ENCODE data around the gene USP37.

The USP37 gene

DNA sequence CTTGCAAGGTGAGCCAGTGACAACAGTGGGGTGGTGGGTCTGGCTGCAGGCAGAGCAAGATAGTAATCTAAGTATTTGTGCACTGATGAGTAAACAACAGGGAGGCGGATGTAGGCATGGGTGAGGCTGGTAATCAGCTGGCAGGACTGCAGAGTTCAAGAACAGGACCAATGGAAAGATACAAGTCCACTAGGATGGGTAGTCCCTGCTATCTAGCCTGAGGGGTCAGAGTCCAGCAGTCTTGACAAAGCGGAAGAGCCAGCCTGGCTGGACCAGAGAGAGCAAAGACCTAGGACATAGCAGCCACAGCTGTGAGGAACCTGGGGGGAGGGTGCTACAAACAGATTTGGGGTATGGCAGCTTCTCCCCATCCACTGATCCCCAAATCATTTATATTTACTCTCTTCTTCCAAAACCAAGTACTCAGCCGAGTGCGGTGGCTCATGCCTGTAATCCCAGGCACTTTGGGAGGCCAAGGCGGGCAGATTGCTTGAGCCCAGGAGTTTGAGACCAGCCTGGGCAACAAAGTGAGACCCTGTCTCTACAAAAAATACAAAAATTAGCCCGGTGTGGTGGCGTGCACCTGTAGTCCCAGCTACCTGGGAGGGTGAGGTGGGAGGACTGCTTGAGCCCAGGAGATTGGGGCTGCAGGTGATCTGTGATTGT, 123.3 kb downstream of the USP37 start:
- in situ Hi-C loops (cut with HindIII; ENCODE audit: low pct_ligation_motif_present, low pct_unique_long_range_greater_than_20kb, low sequenced_read_pairs) = no loop called here
- DNase-seq = no peak

DNA sequence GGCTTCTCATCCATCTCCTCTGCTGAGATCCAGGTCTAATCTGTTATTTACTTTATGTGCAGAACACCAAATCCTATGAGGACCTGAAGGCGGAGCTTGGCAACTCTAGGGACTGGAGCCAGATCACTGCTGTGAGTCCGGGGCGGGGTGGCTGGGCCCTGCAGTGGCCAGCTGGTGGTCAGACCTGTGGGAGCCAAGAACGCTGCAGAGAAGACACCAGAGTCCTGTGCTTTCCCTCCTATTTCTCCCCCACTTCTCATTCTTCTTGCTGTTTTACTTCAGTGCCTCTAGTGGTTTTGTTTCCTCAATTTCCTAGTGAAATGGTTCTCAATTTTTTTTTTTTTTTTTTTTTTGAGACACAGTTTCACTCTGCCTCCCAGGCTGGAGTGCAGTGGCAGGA, 129.6 kb downstream of the USP37 start:
- no peak for DNase-seq
- in situ Hi-C loops (cut with HindIII; ENCODE audit: low pct_ligation_motif_present, low pct_unique_long_range_greater_than_20kb, low sequenced_read_pairs) = no loop called here

DNA sequence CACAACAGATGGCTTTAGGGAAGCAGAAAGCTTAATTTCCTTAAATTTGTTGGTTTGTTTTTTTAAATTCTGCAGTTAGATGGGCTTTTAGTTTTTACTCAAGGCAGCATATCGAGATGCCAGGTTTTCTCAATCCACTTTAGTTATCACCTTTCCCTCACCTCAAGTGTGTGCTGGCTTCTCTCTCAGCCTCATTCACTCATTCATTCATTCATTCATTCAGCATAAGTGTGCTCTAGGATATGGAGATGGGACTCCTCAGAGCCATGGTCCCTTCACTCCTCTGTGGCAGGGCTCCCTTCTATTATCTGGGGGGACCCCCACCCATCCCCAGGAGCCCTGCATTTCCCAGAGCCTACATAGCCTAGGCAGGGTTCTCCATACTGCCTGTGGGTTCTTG, 130.2 kb downstream of the USP37 start:
- DNase-seq = no peak
- in situ Hi-C loops (cut with HindIII; ENCODE audit: low pct_ligation_motif_present, low pct_unique_long_range_greater_than_20kb, low sequenced_read_pairs) = no loop called here

DNA sequence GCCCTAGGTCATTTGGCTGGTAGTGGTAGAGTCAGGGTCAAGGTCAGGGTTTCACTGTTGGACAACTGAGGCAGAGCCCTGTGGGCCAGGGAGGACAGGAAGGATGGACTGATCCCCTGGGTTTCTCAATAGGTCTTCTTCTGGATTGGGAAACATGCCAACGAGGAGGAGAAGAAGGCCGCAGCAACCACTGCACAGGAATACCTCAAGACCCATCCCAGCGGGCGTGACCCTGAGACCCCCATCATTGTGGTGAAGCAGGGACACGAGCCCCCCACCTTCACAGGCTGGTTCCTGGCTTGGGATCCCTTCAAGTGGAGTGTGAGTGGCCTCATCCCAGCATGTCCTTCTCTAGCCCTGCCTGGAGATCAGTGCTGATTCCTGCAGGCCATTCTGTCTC, 131.2 kb downstream of the USP37 start:
- no peak for DNase-seq
- in situ Hi-C loops (cut with HindIII; ENCODE audit: low pct_ligation_motif_present, low pct_unique_long_range_greater_than_20kb, low sequenced_read_pairs) = no loop called here

DNA sequence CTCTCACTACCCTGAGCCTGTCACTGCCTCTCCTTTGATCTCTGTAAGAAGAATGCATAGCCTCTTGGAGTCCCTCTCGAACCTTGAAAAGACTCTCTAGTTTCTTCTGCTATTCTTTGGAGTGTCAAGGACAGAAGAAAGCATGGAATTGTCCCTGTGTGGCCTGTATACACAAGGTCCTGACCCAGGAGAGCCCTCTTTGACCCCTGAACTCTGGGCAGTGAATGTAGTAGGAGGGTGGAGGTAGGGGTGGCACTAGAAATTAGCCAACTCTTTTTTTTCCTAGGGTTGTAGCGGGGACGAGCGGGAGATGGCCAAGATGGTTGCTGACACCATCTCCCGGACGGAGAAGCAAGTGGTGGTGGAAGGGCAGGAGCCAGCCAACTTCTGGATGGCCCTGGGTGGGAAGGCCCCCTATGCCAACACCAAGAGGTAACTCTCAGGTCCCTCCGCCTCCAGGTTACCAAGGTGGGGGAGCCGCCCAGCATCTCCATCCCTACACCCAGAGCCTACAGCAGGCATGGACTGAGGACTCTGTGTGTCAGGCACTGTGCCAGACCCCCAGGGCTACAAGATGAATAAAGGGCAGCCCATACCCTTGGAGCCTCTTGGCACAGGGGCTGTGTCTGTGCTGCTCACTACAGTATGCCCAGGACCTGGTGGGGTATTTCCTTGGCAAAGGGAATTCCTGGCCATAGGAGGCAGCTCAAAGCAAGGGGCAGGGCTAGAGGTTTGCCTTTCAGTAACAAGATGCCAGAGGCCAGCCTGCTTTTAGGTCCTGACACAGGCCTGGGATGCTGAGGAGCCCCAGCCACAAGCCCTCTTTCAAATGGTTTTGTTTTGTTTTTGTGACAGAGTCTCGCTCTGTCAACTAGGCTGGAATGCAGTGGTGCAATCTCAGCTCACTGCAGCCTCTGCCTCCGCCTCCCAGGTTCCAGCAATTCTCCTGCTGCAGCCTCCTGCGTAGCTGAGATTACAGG, 132.9 kb downstream of the USP37 start:
- in situ Hi-C loops (cut with HindIII; ENCODE audit: low pct_ligation_motif_present, low pct_unique_long_range_greater_than_20kb, low sequenced_read_pairs) = no loop called here
- no peak for DNase-seq

DNA sequence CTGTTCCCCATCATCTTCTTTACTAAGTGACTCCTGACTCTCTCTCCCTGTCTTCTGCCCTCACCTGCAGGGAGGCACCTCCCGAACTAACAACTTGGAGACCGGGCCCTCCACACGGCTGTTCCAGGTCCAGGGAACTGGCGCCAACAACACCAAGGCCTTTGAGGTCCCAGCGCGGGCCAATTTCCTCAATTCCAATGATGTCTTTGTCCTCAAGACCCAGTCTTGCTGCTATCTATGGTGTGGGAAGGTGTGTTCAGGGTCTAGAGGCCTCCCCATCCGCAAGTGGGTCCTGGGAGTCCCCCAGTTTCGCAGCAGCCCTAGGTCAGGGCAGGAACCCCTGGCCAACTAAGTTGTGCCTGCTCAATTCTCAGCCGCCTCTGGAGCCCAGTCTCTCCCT, 133.7 kb downstream of the USP37 start:
- no peak for DNase-seq
- in situ Hi-C loops (cut with HindIII; ENCODE audit: low pct_ligation_motif_present, low pct_unique_long_range_greater_than_20kb, low sequenced_read_pairs) = no loop called here

DNA sequence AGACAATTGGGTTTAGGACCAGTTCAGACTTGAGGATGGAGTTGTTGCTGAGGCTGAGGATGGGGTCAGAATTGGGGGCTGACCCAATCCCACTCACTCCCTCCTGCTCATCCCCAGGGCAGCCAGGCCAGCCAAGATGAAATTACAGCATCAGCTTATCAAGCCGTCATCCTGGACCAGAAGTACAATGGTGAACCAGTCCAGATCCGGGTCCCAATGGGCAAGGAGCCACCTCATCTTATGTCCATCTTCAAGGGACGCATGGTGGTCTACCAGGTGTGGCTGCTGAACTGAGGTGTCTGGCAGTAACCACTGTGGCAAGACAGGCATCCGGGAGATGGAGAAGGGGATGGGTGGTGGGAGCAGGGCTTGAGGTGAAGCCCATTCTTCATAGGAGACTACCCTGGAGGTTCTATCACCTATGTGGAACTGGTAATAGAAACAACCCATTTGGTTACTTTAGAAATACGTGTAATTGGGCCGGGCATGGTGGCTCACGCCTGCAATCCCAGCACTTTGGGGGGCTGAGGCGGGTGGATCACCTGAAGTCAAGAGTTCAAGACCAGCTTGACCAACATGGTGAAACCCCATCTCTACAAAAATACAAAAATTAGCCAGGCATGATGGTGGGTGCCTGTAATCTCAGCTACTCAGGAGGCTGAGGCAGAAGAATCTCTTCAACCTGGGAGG, 135.3 kb downstream of the USP37 start:
- DNase-seq = no peak
- in situ Hi-C loops (cut with HindIII; ENCODE audit: low pct_ligation_motif_present, low pct_unique_long_range_greater_than_20kb, low sequenced_read_pairs) = no loop called here

DNA sequence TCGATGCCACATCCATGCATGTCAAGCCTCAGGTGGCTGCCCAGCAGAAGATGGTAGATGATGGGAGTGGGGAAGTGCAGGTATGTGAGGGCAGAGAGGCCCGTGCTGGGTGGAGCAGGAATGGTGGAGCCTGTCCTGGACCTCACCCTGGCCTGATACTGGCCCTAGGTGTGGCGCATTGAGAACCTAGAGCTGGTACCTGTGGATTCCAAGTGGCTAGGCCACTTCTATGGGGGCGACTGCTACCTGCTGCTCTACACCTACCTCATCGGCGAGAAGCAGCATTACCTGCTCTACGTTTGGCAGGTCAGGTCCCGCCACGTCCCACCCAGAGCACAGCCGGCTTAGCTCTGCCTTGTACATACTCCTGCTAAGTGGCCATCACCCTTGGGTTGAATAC, 136.3 kb downstream of the USP37 start:
- DNase-seq = no peak
- in situ Hi-C loops (cut with HindIII; ENCODE audit: low pct_ligation_motif_present, low pct_unique_long_range_greater_than_20kb, low sequenced_read_pairs) = no loop called here

DNA sequence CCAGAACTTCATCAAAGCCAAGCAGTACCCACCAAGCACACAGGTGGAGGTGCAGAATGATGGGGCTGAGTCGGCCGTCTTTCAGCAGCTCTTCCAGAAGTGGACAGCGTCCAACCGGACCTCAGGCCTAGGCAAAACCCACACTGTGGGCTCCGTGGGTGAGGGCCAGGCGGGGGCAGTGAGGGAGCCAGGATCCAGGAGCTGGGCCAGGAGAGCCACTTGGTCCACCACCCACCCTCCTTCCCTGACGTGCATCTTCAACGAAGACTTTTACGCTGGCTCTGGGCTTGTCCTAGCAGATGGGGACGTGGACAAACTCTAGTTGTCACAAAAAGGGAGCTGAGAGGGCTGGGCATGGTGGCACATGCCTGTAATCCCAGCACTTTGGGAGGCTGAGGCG, 137.4 kb downstream of the USP37 start:
- DNase-seq = no peak
- in situ Hi-C loops (cut with HindIII; ENCODE audit: low pct_ligation_motif_present, low pct_unique_long_range_greater_than_20kb, low sequenced_read_pairs) = no loop called here

DNA sequence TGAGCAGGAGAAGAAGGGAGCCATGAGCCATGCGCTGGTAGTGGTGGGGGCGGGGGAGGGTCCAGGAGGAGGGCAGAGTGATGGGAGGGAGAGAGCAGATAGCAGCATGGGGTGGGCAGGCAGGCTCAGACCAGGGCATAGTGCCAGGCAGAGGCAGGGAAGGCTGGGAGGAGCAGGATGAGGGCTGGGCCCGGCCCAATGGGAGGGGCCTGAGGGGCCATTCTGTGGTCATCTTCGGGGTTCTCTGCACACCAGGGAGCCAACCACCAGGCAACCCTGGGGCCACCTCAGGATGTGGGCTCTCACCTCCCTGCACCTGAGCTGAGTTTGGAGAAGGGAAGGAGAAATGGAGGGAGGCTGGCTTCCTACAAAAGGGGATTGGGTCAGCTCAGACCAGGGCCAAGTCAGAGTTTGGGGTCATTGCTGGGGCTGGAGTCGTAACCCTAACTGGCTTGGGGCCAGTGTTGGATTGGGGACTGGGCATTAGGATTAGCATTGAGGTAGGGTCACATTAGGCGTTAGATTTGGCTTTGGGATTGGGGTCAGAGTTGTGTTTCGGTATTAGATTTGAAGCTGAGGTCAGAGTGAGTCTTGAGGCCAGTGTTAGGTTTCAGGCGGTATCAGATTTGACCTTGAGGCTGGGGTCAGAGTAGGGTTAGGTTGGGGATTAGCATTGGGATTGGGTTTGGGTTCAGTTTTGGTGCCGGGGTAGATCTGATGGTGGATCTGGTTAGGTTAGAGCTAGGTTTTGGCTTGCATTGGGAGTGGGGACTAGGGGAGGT, 138.0 kb downstream of the USP37 start:
- in situ Hi-C loops (cut with HindIII; ENCODE audit: low pct_ligation_motif_present, low pct_unique_long_range_greater_than_20kb, low sequenced_read_pairs) = no loop called here
- no peak for DNase-seq

DNA sequence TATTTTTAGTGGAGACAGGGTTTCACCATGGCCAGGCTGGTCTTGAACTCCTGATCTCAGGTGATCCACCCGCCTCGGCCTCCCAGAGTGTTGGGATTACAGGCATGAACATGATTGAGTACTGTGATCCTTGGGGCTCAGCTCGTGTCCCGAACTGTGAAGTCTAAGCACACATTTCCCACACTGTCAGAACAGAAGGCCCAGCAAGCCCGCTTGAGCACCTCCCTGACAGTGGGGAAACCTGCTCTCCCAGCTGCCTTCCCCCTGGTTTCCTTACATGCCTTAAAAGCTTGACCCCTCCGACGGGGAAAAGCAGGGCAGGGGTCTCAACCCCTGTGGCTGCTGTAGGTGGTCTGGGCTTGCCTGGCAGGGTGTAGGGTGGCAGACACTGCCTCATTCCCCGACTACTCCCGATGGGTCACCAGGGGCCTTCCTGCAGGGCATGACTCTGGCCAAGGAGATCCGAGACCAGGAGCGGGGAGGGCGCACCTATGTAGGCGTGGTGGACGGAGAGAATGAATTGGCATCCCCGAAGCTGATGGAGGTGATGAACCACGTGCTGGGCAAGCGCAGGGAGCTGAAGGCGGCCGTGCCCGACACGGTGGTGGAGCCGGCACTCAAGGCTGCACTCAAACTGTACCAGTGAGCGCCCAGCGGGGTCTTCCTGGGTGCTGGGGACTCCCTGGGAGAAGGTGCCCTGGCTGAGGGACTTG, 139.1 kb downstream of the USP37 start:
- in situ Hi-C loops (cut with HindIII; ENCODE audit: low pct_ligation_motif_present, low pct_unique_long_range_greater_than_20kb, low sequenced_read_pairs) = no loop called here
- no peak for DNase-seq

DNA sequence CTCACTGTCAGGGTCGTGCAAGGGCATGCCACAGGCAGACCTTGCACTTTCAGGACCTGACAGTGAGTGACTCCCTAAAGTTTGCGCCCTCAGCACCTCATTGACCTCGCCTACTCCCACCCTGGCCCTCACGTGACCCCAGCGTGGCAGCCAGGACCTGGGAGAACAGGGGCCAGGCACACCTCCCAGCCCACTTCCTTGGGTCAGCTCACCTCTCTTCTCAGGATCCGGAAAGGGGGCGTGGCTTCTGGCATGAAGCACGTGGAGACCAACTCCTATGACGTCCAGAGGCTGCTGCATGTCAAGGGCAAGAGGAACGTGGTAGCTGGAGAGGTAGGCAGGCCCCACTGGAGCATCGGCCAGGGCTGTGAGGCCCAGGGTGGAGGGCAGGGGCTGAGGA, 140.4 kb downstream of the USP37 start:
- DNase-seq = no peak
- in situ Hi-C loops (cut with HindIII; ENCODE audit: low pct_ligation_motif_present, low pct_unique_long_range_greater_than_20kb, low sequenced_read_pairs) = no loop called here

DNA sequence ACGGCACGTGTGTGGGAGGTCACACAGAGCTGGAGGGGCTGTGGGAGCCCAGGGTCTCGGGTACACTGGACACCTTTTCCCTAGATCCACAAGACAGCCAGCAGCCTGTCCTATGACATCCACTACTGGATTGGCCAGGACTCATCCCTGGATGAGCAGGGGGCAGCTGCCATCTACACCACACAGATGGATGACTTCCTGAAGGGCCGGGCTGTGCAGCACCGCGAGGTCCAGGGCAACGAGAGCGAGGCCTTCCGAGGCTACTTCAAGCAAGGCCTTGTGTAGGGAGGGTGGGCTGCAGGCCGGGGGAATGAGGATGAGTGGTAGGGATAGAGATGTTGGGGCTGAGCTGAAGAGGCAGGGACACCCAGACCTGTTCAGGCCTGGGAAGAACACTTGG, 142.6 kb downstream of the USP37 start:
- in situ Hi-C loops (cut with HindIII; ENCODE audit: low pct_ligation_motif_present, low pct_unique_long_range_greater_than_20kb, low sequenced_read_pairs) = no loop called here
- DNase-seq = no peak

DNA sequence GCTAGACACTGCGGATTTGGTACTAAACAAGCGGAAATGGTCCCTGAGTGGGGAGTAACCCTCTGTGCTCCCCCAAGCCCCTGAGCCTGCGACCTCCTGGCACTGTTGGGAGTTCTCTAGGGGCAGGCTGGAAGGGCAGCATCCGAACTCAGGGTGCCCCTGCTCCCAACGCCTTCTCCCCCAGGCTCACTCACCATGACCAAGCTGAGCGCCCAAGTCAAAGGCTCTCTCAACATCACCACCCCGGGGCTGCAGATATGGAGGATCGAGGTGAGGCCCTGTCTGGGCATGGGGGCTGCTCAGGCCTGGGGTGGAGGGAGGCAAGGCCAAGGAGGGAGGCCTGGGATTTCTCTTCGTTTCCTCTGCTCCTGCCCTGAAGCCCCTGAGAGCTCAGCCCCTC, 144.6 kb downstream of the USP37 start:
- in situ Hi-C loops (cut with HindIII; ENCODE audit: low pct_ligation_motif_present, low pct_unique_long_range_greater_than_20kb, low sequenced_read_pairs) = no loop called here
- no peak for DNase-seq

DNA sequence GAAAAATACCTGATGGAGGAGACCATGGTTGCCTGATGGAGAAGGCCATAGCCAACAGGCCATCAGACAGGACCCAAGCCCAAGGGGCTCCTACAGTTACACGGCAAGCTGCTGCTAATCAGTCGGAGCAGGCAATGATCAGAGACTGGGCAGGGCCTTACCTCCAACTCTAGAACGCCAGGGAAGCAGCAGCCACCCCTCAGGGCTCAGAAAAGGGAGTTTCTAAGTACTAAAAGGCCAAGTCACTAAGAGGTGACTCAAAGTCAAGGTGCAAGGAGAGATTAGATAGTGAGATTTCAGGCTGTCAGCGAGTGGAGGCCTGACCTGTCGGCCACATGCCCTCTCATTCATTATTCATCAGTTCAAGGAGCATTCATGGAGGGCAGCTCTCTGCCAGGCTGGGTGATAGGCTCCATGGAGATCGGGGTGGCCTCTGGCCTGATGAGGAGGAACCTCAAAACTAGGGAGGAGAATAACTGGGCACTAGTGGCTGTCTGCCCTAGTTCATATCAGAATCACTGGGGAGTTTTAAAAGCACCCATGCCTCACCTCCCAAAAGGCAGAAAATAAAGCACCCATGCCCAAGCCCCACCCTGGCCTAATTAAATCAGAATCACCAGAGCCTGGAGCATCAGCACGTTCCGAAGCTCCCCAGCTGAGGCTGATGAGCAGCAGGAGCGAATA, 145.6 kb downstream of the USP37 start:
- no peak for DNase-seq
- in situ Hi-C loops (cut with HindIII; ENCODE audit: low pct_ligation_motif_present, low pct_unique_long_range_greater_than_20kb, low sequenced_read_pairs) = no loop called here

DNA sequence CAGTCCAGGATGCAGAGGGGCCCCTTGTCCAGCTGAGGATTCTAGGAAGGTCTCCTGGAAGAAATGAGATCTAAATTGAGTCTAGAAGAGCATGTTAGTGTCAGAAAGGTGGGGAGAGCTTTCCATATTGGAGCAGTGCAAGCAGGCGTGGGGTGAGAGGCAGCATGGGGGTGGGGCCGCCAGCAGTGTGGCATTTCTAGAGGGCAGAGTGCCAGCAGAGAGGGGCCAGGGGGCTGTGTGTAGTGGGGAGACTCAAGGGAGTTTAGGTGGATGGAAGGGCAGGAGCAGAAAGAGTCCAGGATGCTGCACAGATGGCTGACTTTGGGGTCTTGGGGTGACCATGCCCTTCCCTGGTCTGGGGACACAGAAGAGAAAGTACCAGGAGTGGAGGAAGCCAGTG, 147.1 kb downstream of the USP37 start:
- no peak for DNase-seq
- in situ Hi-C loops (cut with HindIII; ENCODE audit: low pct_ligation_motif_present, low pct_unique_long_range_greater_than_20kb, low sequenced_read_pairs) = no loop called here

DNA sequence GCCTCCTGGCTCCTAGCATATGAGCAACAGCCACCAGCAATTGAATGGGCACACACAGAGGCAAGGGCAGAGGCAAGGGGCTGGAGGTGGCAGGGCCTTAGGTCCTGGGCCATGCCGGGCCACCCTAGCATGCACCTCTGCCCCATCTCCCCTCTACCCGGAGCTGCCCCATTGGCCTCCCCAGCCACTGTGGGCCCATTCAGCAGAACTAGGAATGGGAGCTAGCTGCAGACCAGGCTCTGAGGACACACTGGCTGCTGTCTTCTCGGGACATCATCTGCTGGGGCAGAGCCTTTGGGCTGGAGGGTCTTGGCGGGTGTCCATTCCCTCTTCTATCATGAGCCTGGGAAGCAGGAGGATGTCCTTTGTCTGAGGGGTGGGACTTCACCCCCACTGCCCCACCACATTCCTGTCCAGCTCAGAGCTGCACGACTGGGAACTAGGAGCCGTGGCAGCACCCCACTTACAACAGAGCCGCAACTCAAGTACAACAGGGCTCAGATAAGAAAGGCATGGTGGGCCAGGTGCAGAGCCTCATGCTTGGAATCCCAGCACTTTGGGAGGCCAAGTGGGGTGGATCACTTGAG, 148.4 kb downstream of the USP37 start:
- in situ Hi-C loops (cut with HindIII; ENCODE audit: low pct_ligation_motif_present, low pct_unique_long_range_greater_than_20kb, low sequenced_read_pairs) = no loop called here

More for the DNA sequence above, 148.4 kb downstream of the USP37 start:
- no peak for DNase-seq
